DOHH2 (cell line): Measurements from ENCODE around the gene COL23A1.

Experiments
- CTCF ChIP-seq: fragments of 200-600 bp; sonication (generic); IDR thresholded peaks from one replicate; pipeline ENCODE4 v1.5.1; 2014; ENCODE audit warnings: antibody characterized with exemption, mild to moderate bottlenecking, low read depth, low read length; ENCODE audit not compliant: poor library complexity, severe bottlenecking
- EZH2phosphoT487 ChIP-seq: fragments of 200-600 bp; sonication (generic); IDR thresholded peaks from 2 replicates; pipeline ENCODE4 v1.6.1; 2017; ENCODE audit warnings: borderline replicate concordance, mild to moderate bottlenecking, antibody characterized with exemption, low read length, moderate library complexity, mixed read lengths

- TF ChIP-seq CTCF (no peak), EZH2phosphoT487 (no peak)
These were observed 352.5 kb downstream of the COL23A1 start for GRCh38 chr5:178237431-178238312.
